K562 (cell line): Measurements from ENCODE around the gene RCSD1. TPM values are rescaled to one million over a fixed set of nuclear protein-coding genes. Genes with fewer than 3 reads are reported as not detected.

Source experiments
- ATAC-seq: fragments of 200-7000 bp; cut with Tn5 transposase; 3 replicates; pipeline ENCODE4 v1.9.1; 2020; ENCODE audit warnings: moderate library complexity
- BruUV-seq: library from RNA; stranded (reverse); fragments of 400-500 nt; replicated peaks from 2 replicates; lab custom pipeline; 2021; lab: Mats Ljungman, UMichigan
- CTCF ChIA-PET: fragments of 300-600 bp; formaldehyde crosslinking; extraction: SDS; loops from one replicate; lab custom pipeline; 2021; ENCODE audit warnings: low intra/inter-chr PET ratio; lab: Yijun Ruan, JAX
- POLR2A ChIA-PET: fragments of 300-600, 350-650 bp; sonication (Branson Sonifier 250); formaldehyde crosslinking; extraction: SDS; loops from one replicate; lab custom pipeline; 2021; ENCODE audit warnings: antibody characterized with exemption, inconsistent platforms; lab: Yijun Ruan, JAX
- DNase-seq, 4 experiments: peaks; one replicate each; pipeline versions ENCODE4 v3.0.0 to v3.0.0-alpha.2; 2011 to 2018; ENCODE audit warnings: low spot score in 3 of 4, mixed read lengths in 3 of 4; ENCODE audit errors: extremely low read depth in 1 of 4
- FAIRE-seq: peaks from 2 replicates; lab custom pipeline; 2011; peaks lifted over from hg19 to GRCh38; lab: Jason Lieb, UNC
- H2AFZ ChIP-seq: 2 replicates; pipeline ENCODE4 v1.6.0; 2011; ENCODE audit warnings: low read depth, low read length, control low read depth, inconsistent platforms
- H3K27ac ChIP-seq: fragments of 200-600 bp; 3 replicates; pipeline ENCODE4 v1.8.0; 2011; ENCODE audit warnings: low read depth, mild to moderate bottlenecking, control low read depth, inconsistent platforms, low read length, moderate library complexity, mixed read lengths; ENCODE audit errors: extremely low read depth
- H3K27me3 ChIP-seq, 2 experiments: fragments of 300-600 bp in 1 of 2; 2 replicates in 1 of 2; 3 replicates in 1 of 2; pipeline versions ENCODE4 v1.6.0 to v1.8.0; 2011; ENCODE audit warnings: inconsistent platforms in 2 of 2, low read length in 2 of 2, mild to moderate bottlenecking in 1 of 2, mixed read lengths in 1 of 2, moderate library complexity in 1 of 2; ENCODE audit not compliant: control insufficient read depth in 2 of 2, insufficient read depth in 2 of 2
- H3K36me3 ChIP-seq: fragments of 300-600 bp; 3 replicates; pipeline ENCODE4 v1.8.0; 2011; ENCODE audit warnings: mild to moderate bottlenecking, low read length, inconsistent platforms; ENCODE audit not compliant: control insufficient read depth, insufficient read depth
- H3K4me1 ChIP-seq, 2 experiments: fragments of 200-600 bp in 1 of 2; replicated peaks in 1 of 2; 2 replicates in 1 of 2; 3 replicates in 1 of 2; pipeline versions ENCODE4 v1.5.1 to v1.8.0; 2011; ENCODE audit warnings: inconsistent platforms in 2 of 2, low read length in 2 of 2, mild to moderate bottlenecking in 1 of 2, mixed read lengths in 1 of 2, moderate library complexity in 1 of 2; ENCODE audit not compliant: control insufficient read depth in 2 of 2, insufficient read depth in 2 of 2
- H3K4me2 ChIP-seq: 2 replicates; pipeline ENCODE4 v1.6.1; 2011; ENCODE audit warnings: low read length, control low read depth, inconsistent platforms, mixed read lengths; ENCODE audit not compliant: insufficient read depth
- H3K4me3 ChIP-seq: fragments of 200-600 bp; sonication (generic), shearing (Covaris generic); 2 replicates; pipeline ENCODE4 v1.5.1; 2016; ENCODE audit warnings: control low read depth, inconsistent platforms
- H3K79me2 ChIP-seq: fragments of 200-600 bp; 3 replicates; pipeline ENCODE4 v1.8.0; 2011; ENCODE audit warnings: low read length, inconsistent platforms; ENCODE audit not compliant: control insufficient read depth, insufficient read depth
- H3K9ac ChIP-seq, 2 experiments: 2 replicates each; pipeline versions ENCODE4 v1.6.0 to v1.6.1; 2011; ENCODE audit warnings: low read depth in 2 of 2, low read length in 2 of 2, control low read depth in 1 of 2, inconsistent platforms in 1 of 2, mild to moderate bottlenecking in 1 of 2, mixed read lengths in 1 of 2; ENCODE audit not compliant: insufficient read depth in 1 of 2
- H3K9me1 ChIP-seq: one replicate; pipeline ENCODE4 v1.6.0; 2011; ENCODE audit warnings: inconsistent platforms, mild to moderate bottlenecking, low read length, moderate library complexity; ENCODE audit not compliant: control insufficient read depth, insufficient read depth
- H3K9me3 ChIP-seq: replicated peaks from 2 replicates; pipeline ENCODE4 v1.5.1; 2011; ENCODE audit warnings: low read depth, low read length, inconsistent platforms; ENCODE audit not compliant: control insufficient read depth, insufficient read depth
- H4K20me1 ChIP-seq: replicated peaks from 2 replicates; pipeline ENCODE4 v1.6.1; 2011; ENCODE audit warnings: low read length, inconsistent platforms, mixed read lengths; ENCODE audit not compliant: control insufficient read depth, insufficient read depth
- CXXC5 ChIP-seq: fragments of 250-450 bp; sonication (Bioruptor Pico); IDR thresholded peaks from 2 replicates; pipeline ENCODE4 v1.8.0; 2022; ENCODE audit warnings: inconsistent platforms, mild to moderate bottlenecking, moderate library complexity
- ELK3 ChIP-seq: fragments of 450-650 bp; formaldehyde crosslinking; IDR thresholded peaks from 2 replicates; pipeline ENCODE4 v1.4.0; 2020; ENCODE audit warnings: mild to moderate bottlenecking
- EP300 ChIP-seq: IDR thresholded peaks from 2 replicates; pipeline ENCODE4 v1.6.1; 2012; ENCODE audit warnings: low read length, improper control_type of control experiment
- HMG20B ChIP-seq: fragments of 250-450 bp; sonication (Bioruptor Pico); IDR thresholded peaks from 2 replicates; pipeline ENCODE4 v1.5.0; 2021; ENCODE audit warnings: mild to moderate bottlenecking
- ID3 ChIP-seq, 2 experiments: fragments of 250-450 bp in 1 of 2; fragments of 450-650 bp in 1 of 2; sonication (Bioruptor Pico) in 1 of 2; IDR thresholded peaks; 2 replicates each; pipeline versions ENCODE4 v1.6.1 to v1.8.0; 2016 to 2021; ENCODE audit warnings: mild to moderate bottlenecking in 2 of 2, moderate library complexity in 2 of 2, missing compliant biosample characterization in 1 of 2, missing genetic modification characterization in 1 of 2
- L3MBTL2 ChIP-seq: fragments of 450-650 bp; IDR thresholded peaks from 2 replicates; pipeline ENCODE4 v1.6.1; 2016; ENCODE audit warnings: mild to moderate bottlenecking, moderate library complexity
- NR1H2 ChIP-seq: sonication (generic); formaldehyde crosslinking; IDR thresholded peaks from 2 replicates; pipeline ENCODE4 v1.4.0; 2020; ENCODE audit warnings: mild to moderate bottlenecking, missing genetic modification reagents
- SRSF7 ChIP-seq: fragments of 200-400 bp; formaldehyde crosslinking; optimal IDR thresholded peaks from 2 replicates; pipeline ENCODE3; 2017; ENCODE audit warnings: mild to moderate bottlenecking, low read depth, low read length
- TAF1 ChIP-seq: IDR thresholded peaks from 2 replicates; pipeline ENCODE4 v1.6.1; 2011; ENCODE audit warnings: mild to moderate bottlenecking, low read length, moderate library complexity; ENCODE audit not compliant: insufficient read depth, control insufficient read depth, severe bottlenecking; ENCODE audit errors: extremely low read depth
- TFE3 ChIP-seq: fragments of 450-650 bp; formaldehyde crosslinking; IDR thresholded peaks from 2 replicates; pipeline ENCODE4 v1.4.0; 2020; ENCODE audit warnings: mild to moderate bottlenecking, mixed read lengths
- THRB ChIP-seq: fragments of 450-650 bp; formaldehyde crosslinking; conservative IDR thresholded peaks from 2 replicates; pipeline ENCODE4 v1.4.0; 2022; ENCODE audit warnings: mild to moderate bottlenecking, missing genetic modification characterization
- ZC3H4 ChIP-seq: sonication (generic); formaldehyde crosslinking; IDR thresholded peaks from 2 replicates; pipeline ENCODE4 v1.9.0; 2021; ENCODE audit warnings: missing genetic modification reagents, borderline replicate concordance
- ZNF140 ChIP-seq: fragments of 250-450 bp; sonication (Bioruptor Pico); IDR thresholded peaks from 2 replicates; pipeline ENCODE4 v1.8.0; 2021; ENCODE audit warnings: moderate library complexity, mild to moderate bottlenecking, inconsistent platforms
- ZNF184 ChIP-seq: sonication (generic); formaldehyde crosslinking; IDR thresholded peaks from 2 replicates; pipeline ENCODE4 v1.5.0; 2020; ENCODE audit warnings: missing genetic modification reagents
- ZNF511 ChIP-seq: sonication (generic); formaldehyde crosslinking; IDR thresholded peaks from 2 replicates; pipeline ENCODE4 v1.8.0; 2022; ENCODE audit warnings: mild to moderate bottlenecking, missing genetic modification reagents
- WGBS: fragments of 100-300 bp; shearing (Covaris generic); methylation state at CpG from one replicate; pipeline ENCODE4 v1.1.6; 2016; ENCODE audit warnings: low coverage, mixed read lengths; ENCODE audit not compliant: insufficient coverage; ENCODE audit errors: missing lambda C conversion rate; 5-methylcytosine and 5-hydroxymethylcytosine counted together
- in situ Hi-C: fragments of 300-500 bp; cut with MboI; formaldehyde crosslinking; loops from 4 replicates; pipeline ENCODE4 v1.15.0; 2018; ENCODE audit warnings: inconsistent platforms, mixed read lengths
- intact Hi-C: fragments of 100-400 bp; cut with micrococcal nuclease; formaldehyde crosslinking; loops from 2 replicates; pipeline ENCODE4 v1.14.2; 2022
- polyA plus RNA-seq, 8 experiments: library from polyadenylated mRNA; depleted of rRNA in 4 of 8; stranded (reverse) in 5 of 8; unstranded in 3 of 8; fragments of >200 nt; fragmentation: Nextera tagmentation in 2 of 8; fragmentation: Illumina TruSeq in 1 of 8; extraction: Ambion mirVana in 2 of 8; extraction: Trizol in 1 of 8; gene quantifications; 2 replicates each; pipeline versions ENCODE4 v1.2.1 to v1.2.3, GENCODE V29; 2011 to 2014; ENCODE audit warnings: inconsistent platforms in 1 of 8, missing spikeins in 1 of 8
- total RNA-seq, 7 experiments: library from RNA; depleted of rRNA in 6 of 7; stranded (reverse); fragments of >200 nt in 6 of 7; fragmentation: Illumina TruSeq in 2 of 7; extraction: Trizol in 2 of 7; gene quantifications; 2 replicates each; pipeline versions ENCODE4 v1.2.1 to v1.2.3, GENCODE V29; 2011 to 2021; ENCODE audit warnings: low replicate concordance in 1 of 7
- TF ChIP-seq, protein P1 (sequence below): fragments of 250-450 bp; sonication (Bioruptor Pico); IDR thresholded peaks from 2 replicates; pipeline ENCODE4 v1.8.0; 2022; ENCODE audit warnings: inconsistent platforms

The RCSD1 gene
- total and polyA plus RNA-seq, 9 of the 15 experiments (the other 6 are each of a cell fraction or from before 2014, with no cell fraction given), result 7.8 to 69.8 (median 45.3) TPM

DNA sequence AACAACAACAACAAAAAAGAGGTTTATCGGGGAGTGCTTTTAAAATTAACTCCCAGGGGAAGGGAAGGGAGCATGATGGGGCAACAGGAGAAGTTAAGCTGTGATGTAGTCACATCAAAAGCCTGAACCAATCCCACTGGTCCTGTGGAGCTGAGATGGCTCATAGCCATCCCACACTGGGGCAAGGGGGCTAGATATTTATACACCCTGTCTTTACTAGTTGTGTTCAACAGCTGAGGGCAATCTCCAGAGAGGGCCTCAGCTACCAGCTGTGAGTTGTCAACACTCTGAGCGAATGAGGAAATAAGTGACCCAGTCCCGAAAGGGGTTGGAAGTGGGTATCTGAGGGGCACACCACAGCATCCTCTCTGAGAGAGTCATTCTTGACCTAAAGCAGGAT, 45.5 kb upstream of the RCSD1 start:
- intact Hi-C loops, result no loop called here
- in situ Hi-C loops, result no loop called here
- Histone ChIP-seq H3K4me1 (no peaks in the 10 kb centered on the region; a peak in 2 of 5 replicates), H3K4me3 (no peak overlapping the region), H3K79me2 (no peaks in the 10 kb centered on the region), H3K9me3 (no peaks in the 10 kb centered on the region), H3K9ac (no peak overlapping the region), H3K9me1 (no peaks in the 10 kb centered on the region), H3K4me2 (no peak overlapping the region), H3K36me3 (no peaks in the 10 kb centered on the region), H4K20me1 (no peaks in the 10 kb centered on the region), H3K27ac (no peak overlapping the region), H3K27me3 (no peaks in the 10 kb centered on the region), H2AFZ (no peak overlapping the region)
- FAIRE-seq (no peak), DNase-seq (no peak), ATAC-seq (no peak)
- 44% methylated on average over 3 of the region's 3 CpGs for WGBS
- ChIA-PET CTCF (no interaction called here), POLR2A (interaction anchor here (1.0 kb wide), 1 partner anchor 9 kb away, joined by 3 read pairs; no protein-coding TSS in a partner anchor)
- no TSS peak for BruUV-seq
- no peak for TF ChIP-seq SRSF7
- no peak for TF ChIP-seq TAF1
- no peak for TF ChIP-seq TFE3 (CRISPR knock-in tag)
- TF ChIP-seq ELK3 (CRISPR knock-in tag), result no peak
- no peak for TF ChIP-seq ZNF184 (CRISPR knock-in tag)
- TF ChIP-seq CXXC5 (CRISPR knock-in tag), result no peak
- TF ChIP-seq HMG20B (CRISPR knock-in tag), result no peak
- no peak for TF ChIP-seq ZNF511 (CRISPR knock-in tag)
- TF ChIP-seq ZNF140 (CRISPR knock-in tag), result no peak
- TF ChIP-seq NR1H2 (CRISPR knock-in tag), result no peak
- no peak for TF ChIP-seq ID3 (CRISPR knock-in tag; IDR thresholded peaks at IDR 0.05)
- no peak for TF ChIP-seq ID3 (tag; IDR thresholded peaks at IDR 0.05)
- TF ChIP-seq ZC3H4 (CRISPR knock-in tag), result no peak
- no peak for TF ChIP-seq EP300
- TF ChIP-seq THRB (CRISPR knock-in tag), result no peak
- no peak for TF ChIP-seq L3MBTL2
- TF ChIP-seq, protein P1, sequence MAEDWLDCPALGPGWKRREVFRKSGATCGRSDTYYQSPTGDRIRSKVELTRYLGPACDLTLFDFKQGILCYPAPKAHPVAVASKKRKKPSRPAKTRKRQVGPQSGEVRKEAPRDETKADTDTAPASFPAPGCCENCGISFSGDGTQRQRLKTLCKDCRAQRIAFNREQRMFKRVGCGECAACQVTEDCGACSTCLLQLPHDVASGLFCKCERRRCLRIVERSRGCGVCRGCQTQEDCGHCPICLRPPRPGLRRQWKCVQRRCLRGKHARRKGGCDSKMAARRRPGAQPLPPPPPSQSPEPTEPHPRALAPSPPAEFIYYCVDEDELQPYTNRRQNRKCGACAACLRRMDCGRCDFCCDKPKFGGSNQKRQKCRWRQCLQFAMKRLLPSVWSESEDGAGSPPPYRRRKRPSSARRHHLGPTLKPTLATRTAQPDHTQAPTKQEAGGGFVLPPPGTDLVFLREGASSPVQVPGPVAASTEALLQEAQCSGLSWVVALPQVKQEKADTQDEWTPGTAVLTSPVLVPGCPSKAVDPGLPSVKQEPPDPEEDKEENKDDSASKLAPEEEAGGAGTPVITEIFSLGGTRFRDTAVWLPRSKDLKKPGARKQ (CRISPR knock-in tag), result no peak
